Skeletal muscle cell (primary cell): ENCODE results near the gene ZBTB2.

ENCODE experiments used
- DNase-seq: peaks from one replicate; pipeline ENCODE4 v3.0.0-alpha.2; 2010; ENCODE audit warnings: low read depth
- H3K4me3 ChIP-seq: 2 replicates; pipeline ENCODE4 v1.5.1; 2011; ENCODE audit warnings: low read depth, mild to moderate bottlenecking, control low read depth, low read length, moderate library complexity

Gene ZBTB2, protein sequence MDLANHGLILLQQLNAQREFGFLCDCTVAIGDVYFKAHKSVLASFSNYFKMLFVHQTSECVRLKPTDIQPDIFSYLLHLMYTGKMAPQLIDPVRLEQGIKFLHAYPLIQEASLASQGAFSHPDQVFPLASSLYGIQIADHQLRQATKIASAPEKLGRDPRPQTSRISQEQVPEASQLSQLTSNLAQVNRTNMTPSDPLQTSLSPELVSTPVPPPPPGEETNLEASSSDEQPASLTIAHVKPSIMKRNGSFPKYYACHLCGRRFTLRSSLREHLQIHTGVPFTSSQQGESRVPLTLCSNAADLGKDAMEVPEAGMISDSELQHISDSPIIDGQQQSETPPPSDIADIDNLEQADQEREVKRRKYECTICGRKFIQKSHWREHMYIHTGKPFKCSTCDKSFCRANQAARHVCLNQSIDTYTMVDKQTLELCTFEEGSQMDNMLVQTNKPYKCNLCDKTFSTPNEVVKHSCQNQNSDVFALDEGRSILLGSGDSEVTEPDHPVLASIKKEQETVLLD

DNA sequence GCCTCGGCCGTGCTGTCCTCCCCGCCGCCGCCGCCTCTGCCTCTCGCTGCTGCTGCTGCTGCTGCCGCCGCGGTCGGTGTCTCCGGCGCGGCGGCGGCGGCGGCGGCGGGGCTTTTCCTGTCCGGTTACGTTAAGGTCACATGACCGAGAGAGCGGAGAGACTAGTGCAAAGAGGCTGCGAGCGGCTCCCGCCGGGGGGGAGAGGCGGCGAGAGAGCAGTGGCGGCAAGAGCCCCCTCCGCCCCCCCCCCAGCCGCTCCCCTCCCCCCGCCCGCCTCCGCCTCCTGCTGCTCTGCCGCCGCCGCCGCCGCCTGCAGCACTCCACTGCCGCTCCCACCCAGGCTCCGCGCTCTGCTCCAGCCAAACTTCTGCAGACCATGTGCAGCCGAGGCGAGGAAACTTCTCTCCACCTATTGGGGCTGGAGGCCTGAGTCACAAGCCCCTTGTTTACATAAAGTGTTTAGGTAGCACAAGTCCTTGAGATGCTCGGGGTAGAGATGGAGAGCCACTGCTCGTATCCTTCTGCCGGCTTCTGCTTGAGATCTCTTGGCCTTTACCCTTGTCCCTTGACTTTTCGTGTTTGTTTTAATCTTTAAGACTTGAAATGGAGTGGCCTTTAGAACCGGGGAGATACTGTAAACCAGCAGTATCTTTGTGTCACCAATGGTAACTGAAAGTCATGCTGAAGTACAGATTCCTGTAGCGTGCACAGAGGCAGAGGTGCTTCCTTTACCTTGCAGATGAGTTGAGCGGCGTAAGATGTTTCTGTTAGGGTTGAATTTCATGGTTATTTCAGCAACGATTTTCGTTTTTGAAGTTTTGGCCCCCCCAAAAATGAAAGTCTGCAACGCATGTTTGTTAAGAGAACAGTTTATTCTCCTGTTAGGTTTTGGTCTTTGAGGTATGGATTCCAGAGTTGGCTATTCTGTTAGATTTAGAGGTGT, at the start of gene ZBTB2:
Gene ZBTB2 (minus strand): TSS at position 89 of the 943 bp plus-strand sequence. CDS start 17,922 bp downstream, outside the sequence.
- peak; percentile 33 for DNase-seq
- peak within 1 kb of the TSS; percentile 90 for H3K4me3 ChIP-seq

DNA sequence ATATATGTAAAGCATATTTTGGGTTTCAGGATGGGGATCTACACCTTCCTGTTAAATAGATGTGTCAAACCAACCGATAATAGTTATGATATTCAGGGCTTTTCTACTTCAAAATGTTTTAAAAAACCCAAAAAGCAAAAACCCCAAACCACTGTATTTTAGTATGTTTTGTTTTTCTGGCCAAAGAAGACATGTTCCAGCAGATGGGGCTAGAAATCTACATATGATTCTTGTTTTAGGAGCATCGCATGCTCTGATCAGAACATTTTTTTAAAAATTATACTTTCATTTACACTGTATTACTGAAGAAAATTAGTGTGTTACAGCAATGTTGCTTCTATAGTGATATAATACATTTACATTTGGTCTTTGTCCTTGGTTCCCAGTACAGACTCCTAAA, 49.6 kb upstream of the ZBTB2 start:
- DNase-seq = no peak
- H3K4me3 ChIP-seq = no peak overlapping the region

GRCh38 chr6:151440498-151440897, 49.1 kb upstream of the ZBTB2 start:
- H3K4me3 ChIP-seq = no peak overlapping the region
- DNase-seq = no peak

GRCh38 chr6:151437401-151437800, 46.0 kb upstream of the ZBTB2 start:
- no peak overlapping the region for H3K4me3 ChIP-seq
- no peak for DNase-seq

GRCh38 chr6:151436802-151437201, 45.4 kb upstream of the ZBTB2 start:
- no peak overlapping the region for H3K4me3 ChIP-seq
- peak; percentile 79 for DNase-seq

- no peak for DNase-seq
- H3K4me3 ChIP-seq = no peak overlapping the region
Observed at GRCh38 chr6:151436300-151436699, 44.9 kb upstream of the ZBTB2 start.

DNA sequence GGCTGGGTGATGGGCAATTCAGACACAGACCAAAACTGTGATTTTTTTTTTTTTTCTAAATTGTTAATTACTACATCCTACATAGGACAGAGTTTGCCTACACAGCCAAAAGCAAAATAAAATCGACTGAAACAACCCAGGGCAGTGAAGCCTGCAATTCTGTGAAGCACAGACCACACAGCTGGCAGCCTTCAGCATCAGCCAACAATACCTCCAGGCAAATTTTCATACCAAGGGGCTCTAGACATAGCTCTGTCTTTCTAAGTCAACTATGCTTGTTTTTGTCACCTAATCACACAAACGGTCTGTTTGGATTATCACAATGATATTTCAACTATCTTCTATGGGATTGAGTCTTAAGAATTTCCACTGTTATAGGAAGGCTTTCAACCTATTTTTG, 43.0 kb upstream of the ZBTB2 start:
- DNase-seq = no peak
- H3K4me3 ChIP-seq = no peak overlapping the region

- DNase-seq = no peak
- no peak overlapping the region for H3K4me3 ChIP-seq
Observed at GRCh38 chr6:151432651-151433050, 41.3 kb upstream of the ZBTB2 start.

DNA sequence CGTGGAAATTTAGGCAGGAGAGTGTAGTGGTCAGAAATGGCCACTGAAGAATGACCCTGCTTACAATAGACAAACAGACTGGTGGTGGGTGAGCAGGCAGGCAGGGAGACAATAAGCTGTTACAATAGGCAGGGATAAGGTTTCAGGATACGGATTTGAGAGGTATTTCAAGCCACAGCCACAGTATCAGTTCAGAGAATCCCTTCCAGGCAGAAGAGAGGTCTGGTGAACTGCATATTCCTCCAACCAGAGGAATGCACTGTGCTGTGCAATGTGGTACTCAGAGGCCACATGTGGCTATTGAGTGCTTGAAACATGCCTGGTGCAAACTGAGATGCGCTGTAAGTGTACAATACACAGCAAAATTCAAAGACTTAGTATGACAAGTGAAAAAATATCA, 40.0 kb upstream of the ZBTB2 start:
- H3K4me3 ChIP-seq = no peak overlapping the region
- no peak for DNase-seq

GRCh38 chr6:151430886-151431285, 39.5 kb upstream of the ZBTB2 start:
- no peak for DNase-seq
- H3K4me3 ChIP-seq = no peak overlapping the region

DNA sequence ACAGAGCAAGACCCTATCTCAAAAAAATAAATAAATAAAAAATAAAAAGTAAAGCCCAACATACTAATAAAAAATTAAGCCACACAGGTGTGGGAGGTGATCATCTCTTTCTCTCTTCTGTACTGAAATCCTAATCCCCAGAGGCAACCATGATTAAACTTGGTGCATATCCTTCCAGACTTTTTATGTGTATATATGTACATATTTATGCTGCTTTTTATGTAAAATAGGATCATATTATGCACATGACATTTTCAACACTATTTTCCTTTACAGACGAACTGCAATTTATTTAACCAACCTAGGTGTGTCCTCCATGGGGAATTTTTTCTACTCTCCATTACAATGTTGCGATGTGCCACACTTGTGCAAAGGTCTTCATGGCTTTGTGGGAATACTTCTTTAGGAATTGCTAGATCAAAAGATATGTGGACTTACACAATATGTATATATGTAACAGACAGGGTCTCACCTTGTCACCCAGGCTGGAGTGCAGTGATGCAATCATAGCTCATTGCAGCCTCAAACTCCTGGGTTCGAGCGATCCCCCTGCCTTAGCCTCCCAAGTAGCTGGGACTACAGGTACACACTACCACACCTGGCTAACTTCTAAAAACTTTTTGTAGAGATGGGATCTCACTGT, 36.9 kb upstream of the ZBTB2 start:
- no peak overlapping the region for H3K4me3 ChIP-seq
- DNase-seq = no peak

- H3K4me3 ChIP-seq = no peak overlapping the region
- DNase-seq = no peak
Observed at GRCh38 chr6:151425561-151425960, 34.2 kb upstream of the ZBTB2 start.

DNA sequence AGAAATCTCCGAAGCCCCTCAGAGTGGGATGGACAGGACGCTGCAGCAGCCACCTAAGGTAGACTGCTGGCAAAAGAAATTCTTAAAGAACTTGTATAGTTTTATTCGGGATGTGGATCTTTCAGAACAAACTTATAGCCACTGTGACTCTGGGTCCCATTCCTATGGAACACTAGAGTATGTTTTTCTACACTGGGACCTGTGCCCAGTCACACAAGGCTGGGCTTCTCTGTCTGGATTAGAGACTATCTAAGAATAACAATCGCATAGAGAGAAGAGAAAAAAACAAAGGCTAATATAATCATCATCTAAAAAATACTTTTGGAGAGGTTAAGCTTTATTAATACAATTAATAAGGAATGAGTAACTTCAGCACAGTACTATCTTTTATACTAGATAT, 31.6 kb upstream of the ZBTB2 start:
- H3K4me3 ChIP-seq = no peak overlapping the region
- DNase-seq = no peak

DNA sequence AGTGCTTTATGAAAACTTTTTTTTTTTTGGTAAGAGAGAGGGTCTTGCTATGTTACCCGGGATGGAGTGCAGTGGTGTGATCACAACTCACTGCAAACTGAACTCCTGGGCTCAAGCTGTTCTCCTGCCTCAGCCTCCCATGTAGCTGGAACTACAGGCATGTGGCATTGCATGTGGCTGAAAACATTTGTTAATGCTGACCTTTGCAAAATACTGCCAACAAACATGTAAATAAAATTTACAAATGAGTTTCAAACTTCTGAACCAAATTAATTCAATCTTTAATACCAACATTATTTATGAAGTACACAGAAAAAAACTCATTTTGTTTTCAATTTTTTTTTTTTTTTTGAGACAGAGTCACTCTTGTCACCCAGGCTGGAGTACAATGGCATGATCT, 26.1 kb upstream of the ZBTB2 start:
- H3K4me3 ChIP-seq = no peak overlapping the region
- DNase-seq = no peak

GRCh38 chr6:151414641-151415260, 23.4 kb upstream of the ZBTB2 start:
- no peak overlapping the region for H3K4me3 ChIP-seq
- DNase-seq = no peak

DNA sequence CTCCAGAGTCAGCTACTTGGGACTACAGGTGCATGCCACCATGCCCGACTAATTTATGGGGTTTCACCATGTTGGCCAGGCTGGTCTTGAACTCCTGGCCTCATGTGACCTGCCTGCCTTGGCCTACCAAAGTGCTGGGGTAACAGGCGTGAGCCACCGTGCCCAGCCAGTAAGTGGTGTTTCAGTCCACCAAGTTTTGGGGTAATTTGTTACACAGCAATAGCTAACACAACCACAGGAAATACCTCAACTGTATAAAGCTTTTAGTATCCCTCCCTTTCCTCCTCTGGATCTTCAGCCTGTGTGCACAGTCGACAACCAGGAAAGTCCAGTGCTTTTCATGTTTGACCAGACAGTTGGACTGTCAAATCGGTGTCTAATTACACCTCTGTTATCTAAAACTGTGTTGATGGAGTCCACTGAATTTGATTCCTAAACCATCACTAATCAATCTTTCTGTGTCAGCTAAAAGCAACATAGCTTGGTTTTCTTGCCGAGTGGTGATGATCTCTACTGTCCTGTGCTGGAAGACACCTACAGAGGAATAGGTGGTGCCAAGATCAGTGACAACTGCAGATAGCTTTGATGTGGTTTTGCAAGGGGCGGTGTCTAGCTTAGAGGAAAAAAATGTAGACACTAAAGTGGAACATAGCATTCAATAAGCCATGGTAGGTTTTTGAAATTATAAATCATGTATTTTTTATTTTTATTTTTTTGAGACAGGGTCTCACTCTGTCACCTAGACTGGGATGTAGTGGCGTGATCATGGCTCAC, 22.2 kb upstream of the ZBTB2 start:
- H3K4me3 ChIP-seq = no peak overlapping the region
- no peak for DNase-seq

- DNase-seq = no peak
- H3K4me3 ChIP-seq = no peak overlapping the region
Observed at GRCh38 chr6:151412909-151413308, 21.6 kb upstream of the ZBTB2 start.

- H3K4me3 ChIP-seq = no peak overlapping the region
- no peak for DNase-seq
Observed at GRCh38 chr6:151409679-151410078, 18.3 kb upstream of the ZBTB2 start.

DNA sequence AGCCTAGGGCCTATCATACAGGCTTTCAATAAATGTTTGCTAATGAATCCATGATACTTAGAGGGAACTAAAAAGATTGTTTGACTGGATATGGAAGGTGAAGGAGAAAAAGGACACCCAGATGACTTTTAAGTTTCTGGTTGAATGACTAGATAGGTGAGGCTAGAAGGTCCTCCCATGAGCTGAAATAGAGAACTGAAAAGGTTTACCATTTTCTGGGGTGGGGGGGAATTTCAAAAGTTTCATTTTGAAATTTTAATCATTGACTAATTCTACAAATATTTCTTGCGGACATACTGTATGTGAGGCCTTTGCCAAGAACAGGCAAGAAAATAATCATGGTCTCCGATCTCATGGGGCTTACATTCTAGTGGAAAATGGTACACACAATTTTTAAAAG, 17.9 kb upstream of the ZBTB2 start:
- no peak overlapping the region for H3K4me3 ChIP-seq
- DNase-seq = no peak
